HepG2 (cell line): Measurements from ENCODE around the gene CMTR2. TPM values are rescaled to one million over a fixed set of nuclear protein-coding genes. Genes with fewer than 3 reads are reported as not detected.

Experiments used
- BORCS8-MEF2B ChIP-seq: sonication (generic); formaldehyde crosslinking; IDR thresholded peaks from 2 replicates; pipeline ENCODE4 v1.8.0; 2022; ENCODE audit warnings: mild to moderate bottlenecking, missing genetic modification reagents
- CBFB ChIP-seq: sonication (generic); formaldehyde crosslinking; IDR thresholded peaks from 2 replicates; pipeline ENCODE4 v1.4.0; 2020; ENCODE audit warnings: missing genetic modification reagents
- FUBP1 ChIP-seq: sonication (generic); formaldehyde crosslinking; IDR thresholded peaks from 2 replicates; pipeline ENCODE4 v1.5.1; 2020; ENCODE audit warnings: missing genetic modification reagents, mild to moderate bottlenecking, borderline replicate concordance
- MYPOP ChIP-seq: sonication (generic); formaldehyde crosslinking; IDR thresholded peaks from 2 replicates; pipeline ENCODE4 v1.8.1; 2023; ENCODE audit warnings: mild to moderate bottlenecking, moderate library complexity, missing genetic modification reagents
- NFIC ChIP-seq: IDR thresholded peaks from 2 replicates; pipeline ENCODE4 v1.6.1; 2012; ENCODE audit warnings: mild to moderate bottlenecking, low read length, inconsistent platforms
- NKX3-1 ChIP-seq: sonication (generic); formaldehyde crosslinking; IDR thresholded peaks from 2 replicates; pipeline ENCODE4 v1.5.0; 2020; ENCODE audit warnings: missing genetic modification reagents
- PBX2 ChIP-seq: IDR thresholded peaks from 2 replicates; pipeline ENCODE4 v1.6.1; 2016; ENCODE audit warnings: control low read depth
- SMC3 ChIP-seq: IDR thresholded peaks from 2 replicates; pipeline ENCODE4 v1.6.1; 2011; ENCODE audit warnings: low read length, improper control_type of control experiment
- WIZ ChIP-seq: sonication (generic); formaldehyde crosslinking; IDR thresholded peaks from 2 replicates; pipeline ENCODE4 v1.5.1; 2020; ENCODE audit warnings: mild to moderate bottlenecking, missing genetic modification reagents
- XBP1 ChIP-seq: sonication (generic); formaldehyde crosslinking; IDR thresholded peaks from 2 replicates; pipeline ENCODE4 v1.5.0; 2020; ENCODE audit warnings: missing genetic modification reagents
- ZBTB7B ChIP-seq: sonication (generic); formaldehyde crosslinking; IDR thresholded peaks from 2 replicates; pipeline ENCODE4 v1.4.0; 2020; ENCODE audit warnings: missing genetic modification reagents
- ZFYVE20 ChIP-seq: sonication (generic); formaldehyde crosslinking; IDR thresholded peaks from 2 replicates; pipeline ENCODE4 v1.8.0; 2023; ENCODE audit warnings: low read depth, mild to moderate bottlenecking, moderate library complexity, missing genetic modification reagents, borderline replicate concordance
- ZNF180 ChIP-seq: sonication (generic); formaldehyde crosslinking; IDR thresholded peaks from 2 replicates; pipeline ENCODE4 v1.4.0; 2020; ENCODE audit warnings: low read depth, missing genetic modification reagents, borderline replicate concordance
- ZNF30 ChIP-seq: sonication (generic); formaldehyde crosslinking; IDR thresholded peaks from 2 replicates; pipeline ENCODE4 v1.5.0; 2020; ENCODE audit warnings: mild to moderate bottlenecking, missing genetic modification reagents
- ZNF362 ChIP-seq: sonication (generic); formaldehyde crosslinking; IDR thresholded peaks from 2 replicates; pipeline ENCODE4 v1.4.0; 2020; ENCODE audit warnings: missing genetic modification reagents, mild to moderate bottlenecking, borderline replicate concordance
- ZNF484 ChIP-seq: sonication (generic); formaldehyde crosslinking; IDR thresholded peaks from 2 replicates; pipeline ENCODE4 v1.5.1; 2020; ENCODE audit warnings: mild to moderate bottlenecking, low read depth, missing genetic modification reagents, borderline replicate concordance
- ZNF629 ChIP-seq: sonication (generic); formaldehyde crosslinking; conservative IDR thresholded peaks from 2 replicates; pipeline ENCODE4 v1.5.0; 2020; ENCODE audit warnings: missing genetic modification reagents
- ZNF691 ChIP-seq: sonication (generic); formaldehyde crosslinking; IDR thresholded peaks from 2 replicates; pipeline ENCODE4 v1.4.0; 2020; ENCODE audit warnings: missing genetic modification reagents, low read depth, mild to moderate bottlenecking, borderline replicate concordance
- ZNF713 ChIP-seq: sonication (generic); formaldehyde crosslinking; IDR thresholded peaks from 2 replicates; pipeline ENCODE4 v1.4.0; 2020; ENCODE audit warnings: mild to moderate bottlenecking, missing genetic modification reagents
- ZNF878 ChIP-seq: sonication (generic); formaldehyde crosslinking; IDR thresholded peaks from 2 replicates; pipeline ENCODE4 v1.8.1; 2023; ENCODE audit warnings: mild to moderate bottlenecking, missing genetic modification reagents, moderate library complexity
- polyA plus RNA-seq, 8 experiments: library from polyadenylated mRNA; depleted of rRNA in 3 of 8; stranded (reverse) in 7 of 8; unstranded in 1 of 8; fragments of >200 nt; fragmentation: Illumina TruSeq in 4 of 8; extraction: Trizol in 4 of 8; gene quantifications; 2 replicates each; pipeline versions ENCODE4 v1.2.1 to v1.2.3, GENCODE V29; 2011 to 2016; ENCODE audit warnings: low read depth in 4 of 8, missing spikeins in 1 of 8, mixed read lengths in 1 of 8; ENCODE audit not compliant: insufficient read depth in 1 of 8
- total RNA-seq, 5 experiments: library from RNA; depleted of rRNA; stranded (reverse); fragments of >200 nt; fragmentation: Illumina TruSeq; extraction: Trizol; gene quantifications; 2 replicates each; pipeline ENCODE4 v1.2.3, GENCODE V29; 2016; ENCODE audit warnings: low read depth in 1 of 5

Gene CMTR2
- total and polyA plus RNA-seq, 2 of the 13 experiments (the other 11 are each of a cell fraction or from before 2014, with no cell fraction given), result 15.0 to 19.9 TPM

GRCh38 chr16:71288890-71289731, at the start of gene CMTR2 (continued):
- TF ChIP-seq ZNF713 (peak; percentile 97; the same call in 1 of the 2 replicates), ZNF362 (CRISPR knock-in tag) (peak; percentile 34; the same call in 1 of the 2 replicates), NFIC (no peak), ZNF30 (CRISPR knock-in tag) (peak; percentile 50; the same call in 1 of the 2 replicates), WIZ (CRISPR knock-in tag) (peak; percentile 98), ZBTB7B (peak; percentile 61; the same call in 1 of the 2 replicates), ZFYVE20 (CRISPR knock-in tag) (peak; percentile 96), NKX3-1 (CRISPR knock-in tag) (no peak; the same call in none of the 2 replicates), SMC3 (no peak), FUBP1 (CRISPR knock-in tag) (peak; percentile 76; the same call in 1 of the 2 replicates), ZNF691 (peak; percentile 83; the same call in 1 of the 2 replicates), ZNF629 (no peak), ZNF484 (no peak), XBP1 (CRISPR knock-in tag) (peak; percentile 91), MYPOP (CRISPR knock-in tag) (peak; percentile 93), ZNF878 (CRISPR knock-in tag) (peak; percentile 80), ZNF180 (CRISPR knock-in tag) (no peak), PBX2 (CRISPR knock-in tag) (no peak; the same call in 1 of the 2 replicates), BORCS8-MEF2B (CRISPR knock-in tag) (peak; percentile 96), CBFB (CRISPR knock-in tag) (peak; percentile 91)
